Measurements from ENCODE around the gene SFXN1.
"Not testable (repeated sequence)": the region's sequence is repeated elsewhere in the genome, so short reads cannot be mapped to it uniquely, and the experiment has no call there.

Gene SFXN1

DNA sequence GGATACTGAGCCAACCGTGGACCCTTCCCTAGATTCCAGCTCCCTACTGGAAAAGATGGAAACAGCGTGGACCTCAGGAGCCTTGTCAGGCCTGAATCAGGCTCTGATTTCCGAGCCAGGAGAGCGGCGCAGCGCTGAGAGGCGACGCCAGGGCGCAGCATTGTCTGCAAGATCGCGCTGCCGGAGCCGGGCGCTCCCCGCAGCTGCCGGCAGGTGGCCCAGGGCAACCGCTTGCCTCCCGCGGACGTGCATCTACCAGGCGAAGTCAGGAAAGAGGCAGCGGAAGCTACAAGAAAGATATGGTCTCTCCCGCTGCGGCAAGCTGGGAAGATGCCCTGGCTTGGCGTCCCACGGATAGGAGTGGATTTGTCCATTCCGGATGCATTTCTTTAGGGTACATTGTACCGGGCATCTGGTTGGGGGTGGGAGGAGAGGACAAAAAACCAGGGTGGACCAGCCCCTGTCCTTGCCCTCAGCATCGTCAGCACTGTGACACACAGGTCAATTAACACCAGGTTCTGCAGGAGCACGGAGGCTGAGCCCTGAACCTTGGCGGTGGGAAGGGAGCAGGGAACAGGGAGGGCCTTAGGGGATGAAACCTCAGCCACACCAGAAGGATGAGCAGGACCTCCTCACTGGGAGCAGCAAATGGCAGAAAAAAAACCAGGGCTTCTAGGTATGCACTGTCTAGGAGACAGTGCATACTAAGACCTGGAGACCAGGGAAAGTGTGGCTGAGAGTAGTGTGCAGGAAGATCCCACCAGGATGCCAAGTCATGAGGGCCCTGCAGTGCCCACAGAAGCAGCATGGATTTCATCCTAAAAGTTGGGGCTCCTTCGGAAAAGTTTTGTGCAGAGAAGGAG lies 55.9 kb downstream of the SFXN1 start:
- DNase-seq (ENCODE audit: extremely low spot score, insufficient read length, low read depth) (peak; percentile 66), FAIRE-seq (peak; percentile 86)

- FAIRE-seq; DNase-seq (ENCODE audit: extremely low spot score, insufficient read length, low read depth): not testable (repeated sequence)
Observed at GRCh38 chr5:175535331-175535730, 57.0 kb downstream of the SFXN1 start.

GRCh38 chr5:175535796-175536195 lies 57.4 kb downstream of the SFXN1 start:
- FAIRE-seq (no peak), DNase-seq (ENCODE audit: extremely low spot score, insufficient read length, low read depth) (no peak)

DNA sequence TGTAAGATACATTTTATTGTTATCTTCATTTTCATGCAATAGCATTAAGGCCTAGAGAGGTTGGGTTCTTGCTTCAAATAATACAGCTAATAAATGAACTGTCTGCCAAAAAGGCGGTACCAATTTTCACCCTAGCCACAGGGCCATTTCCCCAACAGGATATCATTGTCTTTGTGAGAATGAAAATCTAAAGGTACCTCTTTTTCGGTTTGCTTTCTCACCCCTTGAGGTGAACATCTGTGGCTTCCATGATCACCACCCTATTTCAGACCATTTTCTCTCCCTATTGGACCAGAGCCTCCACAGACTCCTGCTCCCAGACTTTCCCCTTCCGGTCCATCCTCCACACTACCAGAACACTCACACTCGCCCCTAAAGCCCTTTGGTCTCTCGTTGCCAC lies 60.2 kb downstream of the SFXN1 start:
- no peak for DNase-seq (ENCODE audit: extremely low spot score, insufficient read length, low read depth)
- FAIRE-seq: no peak

- no peak for DNase-seq (ENCODE audit: extremely low spot score, insufficient read length, low read depth)
- FAIRE-seq: no peak
Observed at GRCh38 chr5:175539936-175540335, 61.6 kb downstream of the SFXN1 start.

DNA sequence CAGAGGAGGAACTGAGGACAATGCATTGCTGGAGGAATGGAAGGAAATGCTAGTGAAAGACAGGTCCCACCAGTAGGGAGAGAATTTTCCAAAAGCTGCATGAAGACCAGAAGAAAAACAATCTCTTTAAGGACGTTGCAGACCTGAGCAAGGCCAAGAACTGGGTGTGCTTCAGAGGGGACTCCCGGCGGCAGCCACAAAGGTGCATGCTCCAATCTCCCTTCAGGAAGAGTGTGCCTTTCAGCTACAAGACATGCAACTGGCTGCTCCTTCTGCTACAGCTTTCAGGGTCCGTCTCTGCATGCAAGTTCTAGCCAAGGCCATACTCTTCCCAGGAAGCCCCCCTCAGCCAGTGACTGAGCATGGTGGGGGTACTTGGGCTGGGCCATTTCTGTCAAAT lies 62.9 kb downstream of the SFXN1 start:
- FAIRE-seq (no peak), DNase-seq (ENCODE audit: extremely low spot score, insufficient read length, low read depth) (no peak)

- no peak for FAIRE-seq
- no peak for DNase-seq (ENCODE audit: extremely low spot score, insufficient read length, low read depth)
Observed at GRCh38 chr5:175542232-175542965, 64.0 kb downstream of the SFXN1 start.

GRCh38 chr5:175542966-175543235 lies 64.5 kb downstream of the SFXN1 start:
- no peak for DNase-seq (ENCODE audit: extremely low spot score, insufficient read length, low read depth)
- no peak for FAIRE-seq

DNA sequence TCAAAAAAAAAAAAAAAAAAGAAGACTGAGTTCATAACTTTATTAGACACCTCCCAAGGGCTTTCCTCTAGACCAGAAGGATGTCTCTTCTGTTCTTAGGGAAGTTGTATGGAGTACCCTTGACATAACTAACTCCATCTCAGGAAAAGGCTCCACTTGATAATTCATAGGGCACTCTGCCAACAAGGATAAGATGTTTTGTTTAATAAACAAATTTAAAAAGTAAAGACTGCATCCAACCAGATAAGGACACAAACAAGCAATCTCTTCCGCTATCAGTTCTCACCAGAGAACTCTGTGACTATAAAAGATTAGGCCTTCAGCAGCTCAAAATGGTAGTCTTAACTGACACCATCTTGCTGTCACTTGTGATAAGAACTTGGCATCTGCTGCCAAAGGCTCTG lies 65.8 kb downstream of the SFXN1 start:
- no peak for FAIRE-seq
- no peak for DNase-seq (ENCODE audit: extremely low spot score, insufficient read length, low read depth)

GRCh38 chr5:175544586-175544985 lies 66.2 kb downstream of the SFXN1 start:
- no peak for DNase-seq (ENCODE audit: extremely low spot score, insufficient read length, low read depth)
- FAIRE-seq: no peak

GRCh38 chr5:175547842-175548241 lies 69.5 kb downstream of the SFXN1 start:
- DNase-seq (ENCODE audit: extremely low spot score, insufficient read length, low read depth) (no peak), FAIRE-seq (no peak)

DNA sequence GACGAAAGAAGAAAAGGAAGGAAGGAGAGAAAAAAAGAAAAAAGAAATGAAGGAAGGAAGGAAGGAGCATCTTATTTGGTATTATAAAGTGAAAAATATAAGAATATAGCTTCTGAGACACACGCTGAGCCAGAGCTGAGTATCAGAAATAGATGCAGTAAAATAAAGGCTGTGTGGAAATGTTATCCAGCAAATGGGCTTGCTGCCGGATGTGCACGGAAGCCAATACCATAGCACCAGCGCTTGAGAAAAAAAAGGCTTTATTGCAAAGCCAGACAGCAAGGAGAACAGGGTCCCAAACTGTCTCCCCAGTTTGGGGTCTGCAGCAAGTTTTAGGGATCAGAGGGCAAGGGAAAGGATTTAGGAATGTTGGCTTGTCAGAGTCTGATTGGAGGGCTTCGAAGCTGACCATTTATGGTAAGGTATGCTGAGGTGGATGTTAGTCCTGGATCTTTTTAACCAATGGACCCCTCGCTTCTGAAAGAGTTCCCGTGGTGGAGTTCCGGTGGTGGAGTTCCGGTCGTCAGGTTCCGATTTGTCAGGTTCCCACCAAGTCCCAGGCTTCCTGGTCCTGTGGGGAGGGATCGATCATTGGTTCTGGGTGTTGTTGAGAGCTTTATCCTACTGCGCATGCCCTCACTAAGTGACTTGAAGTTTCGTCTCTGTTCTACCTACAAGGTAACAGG lies 70.4 kb downstream of the SFXN1 start:
- FAIRE-seq (no peak), DNase-seq (ENCODE audit: extremely low spot score, insufficient read length, low read depth) (no peak)

DNA sequence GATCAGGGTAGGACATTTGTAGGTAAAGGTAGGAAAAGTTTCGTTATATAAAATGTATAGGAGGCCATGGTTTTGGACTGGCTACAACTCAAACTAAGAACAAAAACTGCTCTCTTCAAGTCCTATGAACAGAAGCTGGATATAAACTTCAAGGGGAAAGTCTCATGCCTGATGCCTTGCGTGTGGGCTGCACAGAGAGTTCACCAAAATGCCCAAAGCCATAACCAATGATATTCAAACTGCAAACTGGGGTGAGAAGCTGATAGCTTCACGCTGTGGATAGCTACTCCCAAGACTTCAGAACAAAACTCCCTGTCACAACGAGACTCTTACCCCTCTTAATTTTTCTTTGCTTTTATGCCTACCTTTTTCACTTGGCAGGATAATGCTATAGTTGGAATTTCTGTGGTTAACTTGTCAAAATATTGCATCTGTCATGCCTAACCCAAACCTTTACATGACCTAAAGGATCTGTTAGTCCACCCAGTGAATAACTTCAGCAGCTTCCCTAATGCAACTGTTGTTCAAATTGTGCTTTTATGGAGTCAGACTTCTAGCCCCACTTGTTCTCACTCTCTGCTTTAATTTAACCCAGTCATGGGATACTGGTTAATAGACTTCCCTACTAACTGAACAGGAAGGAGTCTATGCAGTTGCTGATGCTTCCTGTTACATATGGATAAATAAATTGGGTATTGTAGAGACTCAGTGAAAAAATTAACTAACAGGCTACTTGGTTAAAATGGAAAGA lies 71.9 kb downstream of the SFXN1 start:
- no peak for FAIRE-seq

DNA sequence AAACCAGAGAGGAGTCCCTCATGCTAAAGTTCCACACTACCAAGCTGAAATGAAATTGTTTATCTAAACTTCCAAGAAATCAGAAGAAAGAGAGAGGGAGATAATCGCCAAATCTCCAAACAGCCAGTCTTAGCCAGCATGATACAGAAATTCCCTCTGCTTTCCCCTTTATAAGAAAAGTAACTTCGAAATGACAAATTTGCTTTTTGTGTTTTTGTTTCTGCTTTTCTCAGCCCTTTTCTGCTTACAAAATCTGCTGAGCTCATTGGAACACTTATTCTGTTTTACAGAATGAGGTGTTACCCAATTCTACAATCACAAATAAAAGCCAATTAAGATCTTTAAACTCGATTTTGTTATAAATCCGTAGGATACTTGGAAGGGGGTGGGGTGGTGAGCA lies 72.9 kb downstream of the SFXN1 start:
- FAIRE-seq (no peak), DNase-seq (ENCODE audit: extremely low spot score, insufficient read length, low read depth) (no peak)

More for the DNA sequence above, 71.9 kb downstream of the SFXN1 start:
- DNase-seq (ENCODE audit: extremely low spot score, insufficient read length, low read depth): no peak

DNA sequence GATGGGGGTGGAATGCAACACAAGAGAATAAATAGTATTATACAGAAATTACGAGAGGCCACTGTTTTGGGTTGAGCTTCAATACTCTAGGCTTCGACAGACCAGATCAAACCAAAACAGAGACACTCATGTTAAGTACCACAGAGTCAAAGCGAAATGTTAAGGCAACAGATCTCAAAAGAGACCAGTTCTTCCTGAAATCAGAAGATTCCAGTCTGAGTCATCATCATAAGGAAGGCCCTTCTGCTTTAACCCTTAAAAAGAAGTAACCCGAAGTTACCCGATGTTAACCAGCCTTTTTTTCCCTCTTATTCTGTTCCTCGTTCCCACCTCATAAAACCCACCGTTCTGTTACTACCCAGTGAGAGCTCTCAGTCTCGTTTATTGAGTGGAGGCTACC lies 75.9 kb downstream of the SFXN1 start:
- no peak for FAIRE-seq
- DNase-seq (ENCODE audit: extremely low spot score, insufficient read length, low read depth): no peak

DNA sequence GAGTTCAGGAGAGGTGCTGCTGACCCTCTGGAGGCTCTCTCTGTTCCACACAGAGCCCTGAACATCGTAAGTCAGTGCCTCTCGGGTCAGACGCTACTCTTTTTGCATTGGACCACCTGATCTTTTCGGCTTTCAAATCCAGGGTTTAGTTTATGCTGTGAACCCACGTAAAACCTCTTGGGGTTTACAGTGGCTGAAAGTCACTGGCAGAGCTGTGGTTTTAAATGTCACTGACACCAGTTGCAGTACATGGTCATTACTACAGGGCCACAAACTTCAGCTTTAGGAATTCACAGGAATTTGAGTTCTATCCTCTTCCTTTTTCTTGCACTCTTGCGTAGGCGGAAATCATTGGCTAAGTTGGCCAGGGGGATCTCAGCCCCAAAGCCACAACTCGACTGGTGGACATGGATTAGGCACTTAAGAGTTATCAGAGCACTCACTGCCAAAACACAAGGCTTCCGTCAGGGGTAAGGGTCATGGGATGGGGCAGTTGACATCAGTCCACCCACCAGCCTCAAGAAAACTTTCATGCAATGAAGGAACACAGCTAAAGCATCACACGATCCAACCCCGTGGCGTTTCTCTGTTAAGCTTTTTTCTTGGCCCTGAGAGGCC lies 76.9 kb downstream of the SFXN1 start:
- FAIRE-seq (no peak), DNase-seq (ENCODE audit: extremely low spot score, insufficient read length, low read depth) (no peak)

DNA sequence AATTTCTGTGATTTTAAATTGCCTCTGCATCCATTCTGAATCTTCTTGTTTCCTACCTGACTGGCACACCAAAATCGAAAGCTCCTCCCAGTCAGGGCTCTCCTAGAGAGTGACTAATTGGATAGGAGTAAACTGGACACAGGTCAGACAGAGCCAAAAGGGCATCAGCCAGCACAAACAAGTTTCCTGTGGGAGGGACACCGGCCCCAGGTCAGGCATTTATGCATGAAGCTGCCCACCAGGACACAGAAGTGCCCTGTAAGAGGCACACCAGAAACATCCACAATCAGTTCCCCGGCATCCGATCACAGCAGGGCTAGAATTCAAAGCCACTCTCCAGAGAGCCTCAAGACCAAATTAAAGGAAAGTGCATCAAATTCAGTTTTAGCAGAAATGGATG lies 78.4 kb downstream of the SFXN1 start:
- DNase-seq (ENCODE audit: extremely low spot score, insufficient read length, low read depth) (no peak), FAIRE-seq (no peak)

- no peak for DNase-seq (ENCODE audit: extremely low spot score, insufficient read length, low read depth)
- no peak for FAIRE-seq
Observed at GRCh38 chr5:175557778-175558177, 79.4 kb downstream of the SFXN1 start.

DNA sequence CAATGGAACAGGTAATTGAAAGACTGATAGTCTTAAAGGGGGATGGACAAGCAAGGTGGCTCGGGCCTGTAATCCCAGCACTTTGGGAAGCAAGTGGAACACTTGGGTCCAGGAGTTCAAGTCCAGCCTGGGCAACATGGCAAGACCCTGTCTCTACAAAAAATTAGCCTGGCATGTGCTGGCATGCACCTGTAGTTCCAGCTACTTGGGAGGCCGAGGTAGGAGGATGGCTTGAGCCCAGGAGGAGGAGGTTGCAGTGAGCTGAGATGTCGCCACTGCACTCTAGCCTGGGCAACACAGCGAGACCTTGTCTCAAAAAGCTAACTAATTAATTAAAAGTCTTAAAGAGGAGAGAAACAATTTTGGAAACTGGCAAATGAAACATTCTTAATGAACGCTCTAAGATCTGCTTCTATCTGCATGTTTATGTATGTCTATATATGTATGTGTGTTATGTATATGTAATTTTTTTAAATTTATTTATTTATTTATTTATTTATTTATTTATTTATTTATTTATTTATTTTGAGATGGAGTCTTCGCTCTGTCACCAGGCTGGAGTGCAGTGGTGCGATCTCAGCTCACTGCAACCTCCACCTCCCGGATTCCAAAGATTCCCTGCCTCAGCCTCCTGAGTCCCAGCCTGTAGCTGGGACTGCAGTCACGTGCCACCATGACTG lies 80.6 kb downstream of the SFXN1 start:
- no peak for FAIRE-seq
- no peak for DNase-seq (ENCODE audit: extremely low spot score, insufficient read length, low read depth)
